Fibroblast of mammary gland (primary cell): Measurements from ENCODE around the gene CRLF2.
"Not testable (repeated sequence)": the region's sequence is repeated elsewhere in the genome, so short reads cannot be mapped to it uniquely, and the experiment has no call there.

Experiments used
- DNase-seq: peaks from one replicate; pipeline ENCODE4 v3.0.0-alpha.2; 2010; ENCODE audit warnings: low read depth
- H3K4me3 ChIP-seq: 2 replicates; pipeline ENCODE4 v1.5.1; 2011; ENCODE audit warnings: low read depth, mild to moderate bottlenecking, low read length, moderate library complexity; ENCODE audit not compliant: control insufficient read depth
- CTCF ChIP-seq: conservative IDR thresholded peaks from 2 replicates; pipeline ENCODE4 v1.5.1; 2011; ENCODE audit warnings: low read depth, low read length, inconsistent platforms; ENCODE audit not compliant: control insufficient read depth, insufficient read depth

The CRLF2 gene

GRCh38 chrX:1185561-1185960 is 26.9 kb downstream of the CRLF2 start:
- no peak for TF ChIP-seq CTCF
- DNase-seq: no peak

DNA sequence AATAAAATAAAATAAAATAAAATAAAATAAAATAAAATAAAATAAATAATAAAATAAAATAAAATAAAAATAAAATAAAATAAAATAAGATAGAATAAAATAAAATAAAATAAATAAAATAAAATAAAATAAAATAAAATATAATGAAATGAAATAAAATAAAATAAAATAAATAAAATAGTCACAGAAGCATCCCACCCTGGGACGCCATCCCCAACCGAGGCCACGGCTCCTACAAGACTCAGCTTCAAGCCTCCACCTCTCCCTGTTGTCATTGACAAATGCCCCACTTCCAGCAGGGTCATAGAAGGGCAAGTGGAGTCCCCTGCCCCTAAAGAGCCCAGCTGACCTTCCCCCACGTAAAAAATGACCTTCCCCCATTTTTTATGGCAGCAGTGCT is 30.2 kb downstream of the CRLF2 start:
- no peak overlapping the region for H3K4me3 ChIP-seq
- DNase-seq: no peak
- no peak for TF ChIP-seq CTCF

More at GRCh38 chrX:1185561-1185960, 26.9 kb downstream of the CRLF2 start:
- H3K4me3 ChIP-seq: no peak overlapping the region

- DNase-seq: not testable (repeated sequence)
Measured at GRCh38 chrX:1181661-1182060, 30.8 kb downstream of the CRLF2 start.

GRCh38 chrX:1181170-1181569 is 31.3 kb downstream of the CRLF2 start:
- DNase-seq: no peak
- no peak overlapping the region for H3K4me3 ChIP-seq
- TF ChIP-seq CTCF: no peak

More at GRCh38 chrX:1181661-1182060, 30.8 kb downstream of the CRLF2 start:
- H3K4me3 ChIP-seq: not testable (repeated sequence)

GRCh38 chrX:1178580-1179057 is 33.8 kb downstream of the CRLF2 start:
- peak; percentile 8 for DNase-seq
- no peak overlapping the region for H3K4me3 ChIP-seq
- no peak for TF ChIP-seq CTCF

DNA sequence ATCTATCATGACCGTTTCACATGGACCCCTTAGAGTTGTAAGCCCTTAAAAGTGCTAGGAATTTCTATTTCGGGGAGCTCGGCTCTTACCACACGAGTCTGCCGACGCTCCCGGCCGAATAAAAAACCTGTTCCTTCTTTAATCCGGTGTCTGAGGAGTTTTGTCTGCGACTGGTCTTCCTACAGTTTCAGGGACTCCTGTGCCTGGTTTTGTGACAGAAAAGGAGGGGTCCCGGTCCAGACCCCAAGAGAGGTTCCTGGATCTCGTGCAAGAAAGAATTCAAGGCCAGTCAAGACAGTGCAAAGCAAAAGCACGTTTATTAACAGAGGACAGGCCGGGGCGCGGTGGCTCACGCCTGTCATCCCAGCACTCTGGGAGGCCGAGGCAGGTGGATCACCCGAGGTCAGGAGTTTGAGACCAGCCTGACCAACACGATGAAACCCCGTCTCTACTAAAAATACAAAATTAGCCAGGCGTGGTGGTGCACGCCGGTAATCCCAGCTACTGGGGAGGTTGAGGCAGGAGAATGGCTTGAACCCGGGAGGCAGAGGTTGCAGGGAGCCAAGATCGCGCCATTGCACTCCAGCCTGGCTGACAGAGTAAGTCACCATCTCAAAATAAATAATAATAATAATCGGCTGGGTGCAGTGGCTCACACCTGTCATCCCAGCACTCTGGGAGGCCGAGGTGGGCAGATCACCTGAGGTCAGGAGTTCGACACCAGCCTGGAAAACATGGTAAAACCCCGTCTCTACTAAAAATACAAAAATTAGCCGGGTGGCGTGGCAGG is 35.7 kb downstream of the CRLF2 start:
- not testable (repeated sequence) for DNase-seq, H3K4me3 ChIP-seq

GRCh38 chrX:1174609-1175545 is 37.6 kb downstream of the CRLF2 start:
- not testable (repeated sequence) for H3K4me3 ChIP-seq, DNase-seq

GRCh38 chrX:1173435-1173834 is 39.0 kb downstream of the CRLF2 start:
- not testable (repeated sequence) for DNase-seq, H3K4me3 ChIP-seq
